ENCODE data around the gene SON. TPM values are rescaled to one million over a fixed set of nuclear protein-coding genes. Genes with fewer than 3 reads are reported as not detected.

The SON gene
- total and polyA plus RNA-seq, 2 of the 4 experiments (the other 2 are of a cell fraction): 81.6 to 146 TPM

GRCh38 chr21:33561373-33561772 lies 18.5 kb downstream of the SON start:
- H3K4me2 ChIP-seq (ENCODE audit: low read depth, low read length): no peak overlapping the region
- H3K18ac ChIP-seq (ENCODE audit: low read depth, low read length): no peak overlapping the region
- no peak overlapping the region for H3K23ac ChIP-seq (ENCODE audit: low read depth, low read length)
- peaks cover 18 to 58% of the 10 kb centered on the region in 2 experiments for H3K79me1 ChIP-seq (ENCODE audit: low read depth in 1 of 2, low read length in 2 of 2)
- no TSS peak for BruUV-seq (replicated peaks)
- H2AFZ ChIP-seq (replicated peaks; ENCODE audit: low read length, poor library complexity): no peak overlapping the region
- 0 out of 2 replicates have a peak, but pooled peaks cover 4% of the 10 kb centered on the region for H3K9me1 ChIP-seq (ENCODE audit: insufficient read depth, low read length)
- peaks cover 63% of the 10 kb centered on the region for H4K20me1 ChIP-seq (ENCODE audit: insufficient read depth, low read length)
- H4K8ac ChIP-seq (ENCODE audit: low read depth in 2 of 2, low read length in 2 of 2): no peak overlapping the region
- H4K91ac ChIP-seq (ENCODE audit: insufficient read depth, low read depth, low read length): no peak overlapping the region
- H3K36me3 ChIP-seq (ENCODE audit: control insufficient read depth, insufficient read depth, low read length): peaks cover 39% of the 10 kb centered on the region
- ChIA-PET POLR2A (ENCODE audit: unreplicated experiment) (no interaction called here), CTCF (no interaction called here)
- H2BK5ac ChIP-seq (ENCODE audit: low read depth, low read length, poor library complexity, severe bottlenecking): no peak overlapping the region
- no peak overlapping the region for H3K27ac ChIP-seq (ENCODE audit: insufficient read depth, low read length)
- no peak overlapping the region for H4K5ac ChIP-seq (ENCODE audit: low read depth, low read length)
- dilution Hi-C loops (cut with HindIII; ENCODE audit: low sequenced_read_pairs, unreplicated experiment) (no loop called here), intact Hi-C loops (cut with micrococcal nuclease) (no loop called here), in situ Hi-C loops (cut with MboI; ENCODE audit: low sequenced_read_pairs) (no loop called here)
- no peak overlapping the region for H3K4ac ChIP-seq (ENCODE audit: low read depth, low read length)
- TF ChIP-seq NFE2L2 (IDR thresholded peaks at IDR 0.05; ENCODE audit: low read depth, low read length) (no peak), SMC3 (IDR thresholded peaks at IDR 0.05; ENCODE audit: low read depth, low read length) (no peak), CHD1 (IDR thresholded peaks at IDR 0.05; ENCODE audit: low read depth, low read length) (no peak), MAZ (IDR thresholded peaks at IDR 0.05; ENCODE audit: borderline replicate concordance, low read depth, low read length) (no peak), MAFK (IDR thresholded peaks at IDR 0.05; ENCODE audit: low read depth, low read length) (no peak), BHLHE40 (IDR thresholded peaks at IDR 0.05; ENCODE audit: low read depth, low read length) (no peak), POLR2A (IDR thresholded peaks at IDR 0.05; ENCODE audit: low read depth, low read length) (no peak), RFX5 (IDR thresholded peaks at IDR 0.05; ENCODE audit: low read depth, low read length) (no peak), FOS (IDR thresholded peaks at IDR 0.05; ENCODE audit: low read depth, low read length) (no peak), RCOR1 (IDR thresholded peaks at IDR 0.05; ENCODE audit: insufficient replicate concordance, low read length) (no peak)
- TF ChIP-seq, protein P1, sequence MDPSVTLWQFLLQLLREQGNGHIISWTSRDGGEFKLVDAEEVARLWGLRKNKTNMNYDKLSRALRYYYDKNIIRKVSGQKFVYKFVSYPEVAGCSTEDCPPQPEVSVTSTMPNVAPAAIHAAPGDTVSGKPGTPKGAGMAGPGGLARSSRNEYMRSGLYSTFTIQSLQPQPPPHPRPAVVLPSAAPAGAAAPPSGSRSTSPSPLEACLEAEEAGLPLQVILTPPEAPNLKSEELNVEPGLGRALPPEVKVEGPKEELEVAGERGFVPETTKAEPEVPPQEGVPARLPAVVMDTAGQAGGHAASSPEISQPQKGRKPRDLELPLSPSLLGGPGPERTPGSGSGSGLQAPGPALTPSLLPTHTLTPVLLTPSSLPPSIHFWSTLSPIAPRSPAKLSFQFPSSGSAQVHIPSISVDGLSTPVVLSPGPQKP (IDR thresholded peaks at IDR 0.05; ENCODE audit: borderline replicate concordance, low read depth, low read length): no peak
- no peaks in the 10 kb centered on the region for H3K27me3 ChIP-seq (ENCODE audit: control insufficient read depth, insufficient read depth, low read length)
- H3K9ac ChIP-seq (ENCODE audit: low read depth, low read length): no peak overlapping the region
- DNase-seq (no peak), ATAC-seq (ENCODE audit: low read depth) (no peak)
- no CpG with 5 or more reads among the region's 2 CpGs for WGBS, 2 experiments (ENCODE audit: extremely low coverage in 2 of 2, insufficient read length in 1 of 2)
- no peak overlapping the region for H3K4me3 ChIP-seq (ENCODE audit: insufficient read depth, low read depth, low read length)
- no peak overlapping the region for H2BK15ac ChIP-seq (ENCODE audit: low read depth, low read length)
- H3K14ac ChIP-seq (replicated peaks; ENCODE audit: low read depth, low read length): no peak overlapping the region
- no peak overlapping the region for H2AK9ac ChIP-seq (replicated peaks; ENCODE audit: low read depth, low read length, poor library complexity)
- H3K9me3 ChIP-seq (ENCODE audit: control insufficient read depth, insufficient read depth, low read length): no peaks in the 10 kb centered on the region
- H2AK5ac ChIP-seq (ENCODE audit: low read depth, low read length): no peak overlapping the region
- H3K56ac ChIP-seq (ENCODE audit: extremely low read depth, insufficient read depth, low read length): no peak overlapping the region
- H2BK20ac ChIP-seq (ENCODE audit: low read depth, low read length): no peak overlapping the region
- H2BK120ac ChIP-seq (ENCODE audit: low read depth, low read length): no peak overlapping the region
- H3K4me1 ChIP-seq (ENCODE audit: control insufficient read depth, insufficient read depth, low read length): peaks cover 2% of the 10 kb centered on the region; the same call in 1 of the 2 replicates

Data from IMR-90 (cell line).